Ascending aorta (tissue), 2 donors: ENCODE data around the gene CSK. TPM values are rescaled to one million over a fixed set of nuclear protein-coding genes. Genes with fewer than 3 reads are reported as not detected.

ENCODE experiments used
- DNase-seq, 2 donors: peaks; one replicate each; pipeline ENCODE4 v3.0.0-alpha.2; 2019; ENCODE audit warnings: low spot score in 2 of 2
- H3K27ac ChIP-seq, 2 donors: fragments of 200-600 bp; sonication (generic); one replicate each; pipeline ENCODE4 v1.5.1; 2016 to 2017; ENCODE audit warnings: mild to moderate bottlenecking in 1 of 2
- H3K27me3 ChIP-seq: fragments of 200-600 bp; sonication (generic); one replicate; pipeline ENCODE4 v1.5.1; 2017
- H3K36me3 ChIP-seq, 2 donors: fragments of 200-600 bp; sonication (generic); one replicate each; pipeline ENCODE4 v1.5.1; 2016
- H3K4me1 ChIP-seq, 2 donors: fragments of 200-600 bp; sonication (generic); one replicate each; pipeline ENCODE4 v1.5.1; 2016 to 2017; ENCODE audit warnings: mild to moderate bottlenecking in 1 of 2
- H3K4me3 ChIP-seq, 2 donors: fragments of 200-600 bp; sonication (generic); one replicate each; pipeline ENCODE4 v1.5.1; 2016 to 2017; ENCODE audit warnings: mild to moderate bottlenecking in 1 of 2
- H3K9me3 ChIP-seq, 2 donors: fragments of 200-600 bp; sonication (generic); one replicate each; pipeline ENCODE4 v1.5.1; 2016
- intact Hi-C: fragments of 100-400 bp; cut with DNase I; formaldehyde crosslinking; loops from one replicate; pipeline ENCODE4 v1.15.1; 2023
- total RNA-seq: library from RNA; depleted of rRNA; stranded (reverse); fragments of >200 nt; gene quantifications from one replicate; pipeline ENCODE4 v1.1.0, GENCODE V29; 2016
- TF ChIP-seq, protein P1 (sequence below), 3 experiments: fragments of 200-600 bp in 2 of 3; fragments of 450-650 bp in 1 of 3; sonication (generic) in 2 of 3; IDR thresholded peaks; one replicate each; pipeline ENCODE4 v1.5.1; 2016 to 2019; ENCODE audit warnings: antibody characterized with exemption in 3 of 3, mild to moderate bottlenecking in 1 of 3, moderate library complexity in 1 of 3

CSK gene
- total RNA-seq, 1 donor from 2014 or later: 31.0 TPM

DNA sequence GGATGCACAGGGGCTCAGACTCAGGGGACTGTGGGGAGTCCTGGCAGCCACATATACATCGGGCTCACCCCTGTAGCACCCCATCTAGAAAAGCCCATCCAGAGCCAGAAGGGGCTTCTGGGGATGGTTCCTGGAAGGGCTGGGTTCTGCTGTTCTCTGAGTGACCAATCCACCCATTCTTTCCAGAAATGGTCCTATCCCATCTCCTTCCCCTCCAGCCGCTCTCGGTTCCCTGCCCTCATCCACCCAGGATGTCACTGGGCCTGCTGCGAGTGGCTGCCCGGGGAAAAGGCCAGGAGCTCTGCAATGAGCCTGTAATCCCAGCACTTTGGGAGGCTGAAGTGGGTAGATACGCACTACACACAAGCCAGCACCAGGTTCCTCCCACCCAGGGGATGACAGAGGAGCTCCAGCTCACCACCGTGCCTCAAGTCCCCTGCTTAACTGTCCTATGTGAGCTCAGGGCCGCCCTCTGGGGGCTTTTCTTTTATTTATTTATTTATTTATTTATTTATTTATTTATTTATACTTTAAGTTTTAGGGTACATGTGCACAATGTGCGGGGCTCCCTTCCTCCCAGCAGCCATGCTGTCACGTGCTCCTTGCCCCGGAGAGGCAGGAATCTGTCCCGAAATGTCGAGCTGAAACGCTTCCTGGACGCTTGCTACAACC lies 13.6 kb upstream of the CSK start:
- no peak overlapping the region for H3K4me3 ChIP-seq
- TF ChIP-seq, protein P1, sequence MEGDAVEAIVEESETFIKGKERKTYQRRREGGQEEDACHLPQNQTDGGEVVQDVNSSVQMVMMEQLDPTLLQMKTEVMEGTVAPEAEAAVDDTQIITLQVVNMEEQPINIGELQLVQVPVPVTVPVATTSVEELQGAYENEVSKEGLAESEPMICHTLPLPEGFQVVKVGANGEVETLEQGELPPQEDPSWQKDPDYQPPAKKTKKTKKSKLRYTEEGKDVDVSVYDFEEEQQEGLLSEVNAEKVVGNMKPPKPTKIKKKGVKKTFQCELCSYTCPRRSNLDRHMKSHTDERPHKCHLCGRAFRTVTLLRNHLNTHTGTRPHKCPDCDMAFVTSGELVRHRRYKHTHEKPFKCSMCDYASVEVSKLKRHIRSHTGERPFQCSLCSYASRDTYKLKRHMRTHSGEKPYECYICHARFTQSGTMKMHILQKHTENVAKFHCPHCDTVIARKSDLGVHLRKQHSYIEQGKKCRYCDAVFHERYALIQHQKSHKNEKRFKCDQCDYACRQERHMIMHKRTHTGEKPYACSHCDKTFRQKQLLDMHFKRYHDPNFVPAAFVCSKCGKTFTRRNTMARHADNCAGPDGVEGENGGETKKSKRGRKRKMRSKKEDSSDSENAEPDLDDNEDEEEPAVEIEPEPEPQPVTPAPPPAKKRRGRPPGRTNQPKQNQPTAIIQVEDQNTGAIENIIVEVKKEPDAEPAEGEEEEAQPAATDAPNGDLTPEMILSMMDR (IDR thresholded peaks at IDR 0.05): no peak

DNA sequence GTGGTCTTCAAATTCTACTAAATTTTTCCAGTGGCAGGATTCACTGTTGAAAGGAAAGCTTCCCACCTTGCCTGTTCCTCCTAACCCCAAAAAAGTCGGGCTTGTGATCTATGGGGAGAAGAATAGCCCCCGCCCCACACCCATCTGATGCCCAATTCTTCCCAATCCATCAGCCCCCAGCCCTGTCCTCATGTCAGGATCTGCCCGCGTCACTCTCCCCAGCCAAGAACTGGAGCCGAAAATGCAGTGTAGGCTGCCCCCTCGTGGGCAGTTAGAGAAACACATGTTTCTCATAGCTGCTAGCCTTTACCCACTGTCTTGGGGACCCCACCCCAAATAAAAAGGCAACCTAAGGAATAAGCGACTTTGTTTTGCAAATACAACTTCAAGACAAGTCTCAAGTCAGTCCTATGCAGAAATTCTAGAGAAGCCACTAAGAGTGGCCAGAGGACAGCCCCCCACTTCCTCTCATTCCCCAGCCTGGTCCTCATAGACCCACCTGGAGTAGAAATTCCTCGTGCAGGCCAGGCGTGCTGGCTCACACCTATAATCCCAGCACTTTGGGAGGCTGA lies 13.0 kb upstream of the CSK start:
- Histone ChIP-seq H3K36me3 (no peaks in the 10 kb centered on the region), H3K27ac (no peak overlapping the region), H3K27me3 (no peaks in the 10 kb centered on the region), H3K4me1 (no peaks in the 10 kb centered on the region), H3K9me3 (no peaks in the 10 kb centered on the region), H3K4me3 (no peak overlapping the region)
- TF ChIP-seq, protein P1 (IDR thresholded peaks at IDR 0.05): peak; percentile 83 to 93 (median 88)
- DNase-seq: no peak
- intact Hi-C loops: loop anchor here (1.0 to 2.0 kb wide), 2 partner anchors 134 to 394 kb away; no protein-coding TSS in a partner anchor

More for the DNA sequence above, 13.6 kb upstream of the CSK start:
- DNase-seq: no peak
- no peaks in the 10 kb centered on the region for H3K36me3 ChIP-seq
- no peaks in the 10 kb centered on the region for H3K9me3 ChIP-seq
- H3K27me3 ChIP-seq: no peaks in the 10 kb centered on the region
- intact Hi-C loops: loop anchor here (1.0 to 2.0 kb wide), 2 partner anchors 133 to 393 kb away; no protein-coding TSS in a partner anchor
- no peak overlapping the region for H3K27ac ChIP-seq
- no peaks in the 10 kb centered on the region for H3K4me1 ChIP-seq

DNA sequence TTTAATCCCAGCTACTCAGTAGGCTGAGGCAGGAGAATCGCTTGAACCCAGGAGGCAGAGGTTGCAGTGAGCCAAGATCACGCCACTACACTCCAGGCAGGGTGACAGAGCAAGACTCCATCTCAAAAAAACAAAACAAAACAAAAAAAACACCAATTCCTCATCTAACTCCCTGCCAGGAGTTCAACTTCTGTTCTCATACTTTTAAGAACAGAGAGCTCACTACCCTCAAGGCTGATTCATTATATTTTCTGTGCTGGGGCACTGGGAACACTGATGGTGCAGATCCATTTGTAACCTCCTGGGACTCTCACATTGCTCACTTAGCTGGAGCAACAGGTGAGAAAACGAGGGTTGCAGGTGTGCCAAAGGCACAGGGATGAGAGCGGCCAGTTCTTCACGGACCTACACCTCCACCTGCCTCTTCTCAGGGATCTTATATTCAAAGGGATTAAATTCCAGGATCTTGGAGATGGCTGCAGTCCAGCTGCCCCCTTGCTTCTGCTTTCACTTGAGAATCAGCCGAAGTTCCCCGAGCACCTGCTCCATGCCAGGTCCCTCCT lies 12.3 kb upstream of the CSK start:
- Histone ChIP-seq H3K9me3 (no peaks in the 10 kb centered on the region), H3K36me3 (no peaks in the 10 kb centered on the region), H3K27me3 (no peaks in the 10 kb centered on the region), H3K4me1 (no peaks in the 10 kb centered on the region), H3K27ac (no peak overlapping the region), H3K4me3 (no peak overlapping the region)
- intact Hi-C loops: loop anchor here (2.0 kb wide), 1 partner anchor 395 kb away; no protein-coding TSS in a partner anchor
- no peak for DNase-seq
- TF ChIP-seq, protein P1 (IDR thresholded peaks at IDR 0.05): no peak

DNA sequence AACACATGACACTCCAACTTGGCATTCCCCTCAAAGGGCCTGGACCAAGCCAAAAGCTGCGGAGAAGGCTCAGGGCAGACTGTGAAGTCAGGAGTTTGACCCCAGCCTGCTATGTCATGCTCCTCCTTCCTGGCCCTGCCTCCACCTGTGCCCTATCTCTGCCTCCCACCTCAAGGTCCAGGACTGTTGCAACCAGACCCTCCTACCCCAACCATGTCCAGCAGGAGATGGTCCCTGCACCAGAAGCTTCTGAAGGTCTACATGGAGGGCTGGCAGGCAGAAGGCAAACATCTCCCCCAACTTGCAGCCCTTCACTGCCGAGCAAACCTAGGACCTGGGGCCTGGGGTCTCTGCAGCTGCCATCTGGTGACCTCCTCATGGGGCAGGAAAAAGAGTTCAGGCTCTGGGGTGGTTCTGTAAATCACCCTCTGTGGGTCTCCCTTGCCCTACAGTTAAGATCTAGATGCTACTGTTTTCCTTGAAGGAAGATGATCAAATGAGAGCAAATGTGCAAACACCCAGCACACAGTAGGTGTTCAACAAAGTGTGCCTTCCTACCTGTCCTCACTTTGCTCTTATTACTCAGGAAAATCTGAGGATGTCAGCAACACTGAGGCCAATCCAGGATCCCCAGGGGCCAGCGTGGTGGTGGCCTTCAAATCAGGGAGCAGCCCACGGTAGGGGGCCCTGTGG lies 11.5 kb upstream of the CSK start:
- Histone ChIP-seq H3K4me3 (no peak overlapping the region), H3K27me3 (no peaks in the 10 kb centered on the region), H3K27ac (no peak overlapping the region), H3K4me1 (no peaks in the 10 kb centered on the region), H3K9me3 (no peaks in the 10 kb centered on the region), H3K36me3 (no peaks in the 10 kb centered on the region)
- intact Hi-C loops: no loop called here
- TF ChIP-seq, protein P1 (IDR thresholded peaks at IDR 0.05): no peak
- DNase-seq: no peak

DNA sequence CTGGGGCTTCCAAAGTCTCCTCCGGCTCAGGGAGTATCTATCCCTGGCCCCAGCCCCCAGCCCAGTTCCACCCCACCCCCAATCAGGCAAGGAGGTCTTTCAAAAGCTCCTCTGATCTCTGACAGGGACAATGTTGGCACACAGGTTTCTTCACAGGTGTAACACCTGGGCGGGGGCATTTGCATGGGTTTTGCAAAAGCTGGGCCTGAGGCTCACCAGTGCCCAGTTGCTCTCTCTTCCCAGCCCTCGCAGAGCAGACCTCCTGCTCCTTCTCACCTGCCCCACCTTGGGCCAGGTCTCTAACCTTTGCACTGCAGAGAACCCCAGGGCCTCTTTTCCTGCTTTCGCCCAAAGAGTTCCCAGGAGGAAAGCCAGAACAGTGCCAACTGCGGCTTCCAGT lies 8.6 kb upstream of the CSK start:
- H3K27ac ChIP-seq: no peak overlapping the region
- no peaks in the 10 kb centered on the region for H3K9me3 ChIP-seq
- TF ChIP-seq, protein P1 (IDR thresholded peaks at IDR 0.05): no peak
- no peaks in the 10 kb centered on the region for H3K27me3 ChIP-seq
- no peaks in the 10 kb centered on the region for H3K4me1 ChIP-seq
- no peaks in the 10 kb centered on the region for H3K36me3 ChIP-seq
- no peak for DNase-seq
- intact Hi-C loops: no loop called here
- no peak overlapping the region for H3K4me3 ChIP-seq
